Peyer's patch (tissue), 4 donors: ENCODE data around the gene IGSF22.

Source experiments
- CTCF ChIP-seq, 6 experiments: fragments of 450-650 bp in 4 of 6; fragments of 200-600 bp in 2 of 6; sonication (generic) in 1 of 6; IDR thresholded peaks; one replicate each; pipeline ENCODE4 v1.5.1; 2017 to 2019; ENCODE audit warnings: antibody characterized with exemption in 6 of 6, mild to moderate bottlenecking in 3 of 6, moderate library complexity in 1 of 6
- POLR2A ChIP-seq, 2 donors: fragments of 450-650 bp; IDR thresholded peaks; one replicate each; pipeline ENCODE4 v1.5.1; 2017; ENCODE audit warnings: antibody characterized with exemption in 2 of 2, mild to moderate bottlenecking in 2 of 2, moderate library complexity in 2 of 2

DNA sequence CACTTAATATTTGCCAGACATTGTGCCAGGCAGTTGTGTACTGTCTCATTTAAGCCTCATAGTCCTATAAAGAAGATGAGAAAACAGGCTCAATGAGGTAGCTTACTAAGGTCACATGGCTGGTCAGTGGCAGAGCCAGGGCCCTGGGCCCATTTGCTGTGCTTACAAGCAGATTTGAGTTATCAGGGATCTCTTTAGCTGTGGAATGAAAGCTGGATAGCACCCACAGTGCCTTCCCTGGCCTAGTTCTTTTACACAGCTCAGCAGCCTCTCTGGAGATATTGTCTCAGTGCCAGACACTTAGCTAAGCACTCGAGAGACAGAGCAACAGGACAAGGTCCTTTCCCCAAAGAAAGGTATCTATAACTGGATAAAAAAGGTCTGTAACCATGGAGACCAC is 21.3 kb downstream of the IGSF22 start:
- TF ChIP-seq CTCF (IDR thresholded peaks at IDR 0.05) (no peak), POLR2A (IDR thresholded peaks at IDR 0.05) (no peak)
